GM12878 (cell line): ENCODE results near the gene COL1A1. TPM values are rescaled to one million over a fixed set of nuclear protein-coding genes. Genes with fewer than 3 reads are reported as not detected.

Experiments
- ATAC-seq: fragments of 200-7000 bp; cut with Tn5 transposase; 3 replicates; pipeline ENCODE4 v1.9.1; 2020; ENCODE audit warnings: mild to moderate bottlenecking, moderate library complexity
- BruUV-seq: library from RNA; stranded (reverse); fragments of 400-500 nt; replicated peaks from 2 replicates; lab custom pipeline; 2021; lab: Mats Ljungman, UMichigan
- CTCF ChIA-PET: fragments of 300-600 bp; sonication (Branson Sonifier 250); formaldehyde crosslinking; extraction: SDS; loops from one replicate; lab custom pipeline; 2021; ENCODE audit warnings: inconsistent platforms; lab: Yijun Ruan, JAX
- POLR2A ChIA-PET: fragments of 350-600 bp; formaldehyde crosslinking; extraction: SDS; loops from one replicate; lab custom pipeline; 2021; ENCODE audit warnings: inconsistent platforms; lab: Charles Lee
- RAD21 ChIA-PET: fragments of 300-600 bp; sonication (Branson Sonifier 250); formaldehyde crosslinking; loops from one replicate; lab custom pipeline; 2023; ENCODE audit warnings: antibody characterized with exemption; ENCODE audit not compliant: unreplicated experiment; lab: Charles Lee
- SMC1A ChIA-PET: fragments of 300-600 bp; sonication (Branson Sonifier 250); formaldehyde crosslinking; loops from one replicate; lab custom pipeline; 2023; ENCODE audit not compliant: unreplicated experiment, uncharacterized antibody; lab: Charles Lee
- DNase-seq: peaks from one replicate; pipeline ENCODE4 v3.0.0-alpha.2; 2011; ENCODE audit warnings: low read depth, low spot score
- FAIRE-seq: peaks from 3 replicates; lab custom pipeline; 2011; peaks lifted over from hg19 to GRCh38; lab: Jason Lieb, UNC
- H2AFZ ChIP-seq: 2 replicates; pipeline ENCODE4 v1.6.0; 2011; ENCODE audit warnings: low read depth, low read length, control low read depth; ENCODE audit not compliant: control insufficient read depth
- H3K27ac ChIP-seq: 2 replicates; pipeline ENCODE4 v1.5.1; 2011; ENCODE audit warnings: control low read depth; ENCODE audit not compliant: control insufficient read depth, insufficient read depth
- H3K27me3 ChIP-seq, 2 experiments: replicated peaks in 1 of 2; 2 replicates each; pipeline versions ENCODE4 v1.6.0 to v1.6.1; 2011; ENCODE audit warnings: low read length in 1 of 2; ENCODE audit not compliant: control insufficient read depth in 2 of 2, insufficient read depth in 2 of 2
- H3K36me3 ChIP-seq, 2 experiments: 2 replicates each; pipeline ENCODE4 v1.5.1; 2011; ENCODE audit warnings: low read length in 1 of 2; ENCODE audit not compliant: control insufficient read depth in 2 of 2, insufficient read depth in 2 of 2
- H3K4me1 ChIP-seq: 2 replicates; pipeline ENCODE4 v1.6.1; 2011; ENCODE audit warnings: mild to moderate bottlenecking, low read length, moderate library complexity, mixed read lengths; ENCODE audit not compliant: control insufficient read depth, insufficient read depth
- H3K4me2 ChIP-seq: 2 replicates; pipeline ENCODE4 v1.6.0; 2011; ENCODE audit warnings: control low read depth; ENCODE audit not compliant: control insufficient read depth, insufficient read depth
- H3K4me3 ChIP-seq: fragments of 200-600 bp; sonication (generic); 2 replicates; pipeline ENCODE4 v1.5.1; 2016
- H3K79me2 ChIP-seq: 2 replicates; pipeline ENCODE4 v1.6.0; 2011; ENCODE audit warnings: low read length; ENCODE audit not compliant: control insufficient read depth, insufficient read depth
- H3K9ac ChIP-seq: 2 replicates; pipeline ENCODE4 v1.8.0; 2011; ENCODE audit warnings: low read length, control low read depth, mixed read lengths; ENCODE audit not compliant: control insufficient read depth, insufficient read depth
- H3K9me3 ChIP-seq: replicated peaks from 3 replicates; pipeline ENCODE4 v1.5.1; 2011; ENCODE audit warnings: mild to moderate bottlenecking, low read length; ENCODE audit not compliant: control insufficient read depth, insufficient read depth
- H4K20me1 ChIP-seq: 2 replicates; pipeline ENCODE4 v1.6.0; 2011; ENCODE audit not compliant: control insufficient read depth, insufficient read depth
- ATF3 ChIP-seq: IDR thresholded peaks from 2 replicates; pipeline ENCODE4 v1.6.1; 2011; ENCODE audit warnings: low read depth, mild to moderate bottlenecking, low read length, moderate library complexity, borderline replicate concordance; ENCODE audit errors: extremely low read depth
- BCL11A ChIP-seq: IDR thresholded peaks from 2 replicates; pipeline ENCODE4 v1.6.1; 2011; ENCODE audit warnings: low read depth, low read length
- BHLHE40 ChIP-seq, 2 experiments: fragments of 450-650 bp in 1 of 2; IDR thresholded peaks; 2 replicates each; pipeline ENCODE4 v1.6.1; 2011 to 2017; ENCODE audit warnings: low read depth in 2 of 2, borderline replicate concordance in 1 of 2, improper control_type of control experiment in 1 of 2, low read length in 1 of 2, mild to moderate bottlenecking in 1 of 2
- CREB1 ChIP-seq: IDR thresholded peaks from 2 replicates; pipeline ENCODE4 v1.6.1; 2012; ENCODE audit warnings: low read depth, mild to moderate bottlenecking, inconsistent platforms
- EED ChIP-seq: sonication (generic); IDR thresholded peaks from 2 replicates; pipeline ENCODE4 v1.6.1; 2016; ENCODE audit warnings: antibody characterized with exemption, low read depth
- GABPA ChIP-seq: IDR thresholded peaks from 2 replicates; pipeline ENCODE4 v1.6.1; 2014; ENCODE audit warnings: antibody characterized with exemption, low read depth, mild to moderate bottlenecking, inconsistent platforms
- NBN ChIP-seq: fragments of 450-650 bp; IDR thresholded peaks from 2 replicates; pipeline ENCODE4 v1.6.1; 2016
- NFXL1 ChIP-seq: fragments of 450-650 bp; IDR thresholded peaks from 2 replicates; pipeline ENCODE4 v1.6.1; 2017; ENCODE audit warnings: antibody characterized with exemption, mild to moderate bottlenecking, borderline replicate concordance
- SMAD1 ChIP-seq: fragments of 450-650 bp; IDR thresholded peaks from 2 replicates; pipeline ENCODE4 v1.6.1; 2018; ENCODE audit warnings: mild to moderate bottlenecking, low read depth; ENCODE audit not compliant: partially characterized antibody
- SREBF2 ChIP-seq: IDR thresholded peaks from 2 replicates; pipeline ENCODE4 v1.6.1; 2012; ENCODE audit warnings: mild to moderate bottlenecking, low read length
- ZBED1 ChIP-seq: IDR thresholded peaks from 2 replicates; pipeline ENCODE4 v1.6.1; 2016; ENCODE audit warnings: borderline replicate concordance
- ZNF217 ChIP-seq: fragments of 450-650 bp; IDR thresholded peaks from 2 replicates; pipeline ENCODE4 v1.6.1; 2017; ENCODE audit warnings: antibody characterized with exemption, mild to moderate bottlenecking
- ZZZ3 ChIP-seq: IDR thresholded peaks from 2 replicates; pipeline ENCODE4 v1.6.1; 2011; ENCODE audit warnings: low read depth; ENCODE audit not compliant: control insufficient read depth, insufficient read length
- WGBS: methylation state at CpG from one replicate; pipeline ENCODE4 v1.1.6; 2016; ENCODE audit warnings: low lambda C conversion rate; ENCODE audit not compliant: insufficient replicate concordance, insufficient coverage; ENCODE audit errors: missing lambda C conversion rate; 5-methylcytosine and 5-hydroxymethylcytosine counted together
- in situ Hi-C: fragments of 300-500 bp; cut with MboI; formaldehyde crosslinking; loops from 9 replicates; pipeline ENCODE4 v1.14.3; 2018; ENCODE audit warnings: mixed read lengths
- intact Hi-C: fragments of 100-400 bp; cut with micrococcal nuclease; formaldehyde crosslinking; loops from one replicate; pipeline ENCODE4 v1.14.2; 2022; ENCODE audit not compliant: unreplicated experiment
- polyA plus RNA-seq, 11 experiments: library from polyadenylated mRNA; depleted of rRNA in 4 of 11; unstranded in 6 of 11; stranded (reverse) in 5 of 11; fragments of >200 nt; fragmentation: Nextera tagmentation in 4 of 11; fragmentation: Illumina TruSeq in 1 of 11; extraction: Ambion mirVana in 4 of 11; extraction: Trizol in 1 of 11; gene quantifications; 1 replicate in 1 of 11; 2 replicates in 10 of 11; pipeline versions ENCODE4 v1.2.1 to v1.2.3, GENCODE V29; 2011 to 2016; ENCODE audit warnings: inconsistent platforms in 2 of 11, missing spikeins in 2 of 11, low read depth in 1 of 11
- total RNA-seq, 4 experiments: library from RNA; depleted of rRNA in 3 of 4; stranded (reverse); fragments of >200 nt in 3 of 4; fragmentation: Illumina TruSeq in 1 of 4; extraction: Trizol in 1 of 4; gene quantifications; 2 replicates each; pipeline versions ENCODE4 v1.2.1 to v1.2.3, GENCODE V29; 2013 to 2021
- TF ChIP-seq, protein P1 (sequence below): IDR thresholded peaks from 2 replicates; pipeline ENCODE4 v1.6.1; 2012; ENCODE audit warnings: improper control_type of control experiment, low read depth, low read length; ENCODE audit not compliant: insufficient replicate concordance

Gene COL1A1
- total and polyA plus RNA-seq, 10 of the 15 experiments (the other 5 are each of a cell fraction or from before 2014, with no cell fraction given), result 0.18 to 7.7 (median 2.3) TPM

DNA sequence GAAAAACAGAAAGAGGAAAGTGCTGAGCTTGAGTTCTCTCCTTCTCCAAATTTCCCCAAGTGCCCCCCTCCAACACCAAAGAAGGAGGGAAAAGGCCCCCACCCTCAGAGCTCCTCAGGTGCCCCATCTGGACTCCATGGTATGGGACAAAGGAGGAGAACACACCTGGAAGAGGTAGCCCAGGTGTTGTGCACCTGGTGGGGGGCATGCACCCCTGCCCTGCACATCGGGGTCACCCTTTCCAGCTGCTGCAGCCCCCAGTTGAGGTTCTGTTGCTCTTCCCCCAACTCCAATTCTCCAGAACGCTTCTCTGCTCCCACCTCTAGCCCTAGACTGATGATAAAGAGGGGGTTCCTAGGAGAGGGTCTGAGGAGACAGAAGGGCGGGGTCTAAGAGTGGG lies 3.0 kb upstream of the COL1A1 start:
- Histone ChIP-seq H3K9ac (no peak overlapping the region), H3K4me3 (no peak overlapping the region), H3K9me3 (no peaks in the 10 kb centered on the region), H3K27ac (no peak overlapping the region), H3K4me2 (no peak overlapping the region), H3K27me3 (peaks cover 15 to 16% of the 10 kb centered on the region in 2 experiments), H3K36me3 (no peaks in the 10 kb centered on the region), H2AFZ (no peak overlapping the region), H3K4me1 (peaks cover 9% of the 10 kb centered on the region), H3K79me2 (no peaks in the 10 kb centered on the region), H4K20me1 (no peaks in the 10 kb centered on the region)
- DNase-seq (no peak), FAIRE-seq (no peak), ATAC-seq (no peak)
- ChIA-PET RAD21 (interaction anchor here (0.7 to 5.9 kb wide), 6 partner anchors 35 to 94 kb away, joined by 3 to 51 read pairs (median 3); partner anchors contain the start of gene TMEM92), POLR2A (interaction anchor here (1.2 kb wide), 1 partner anchor 62 kb away, joined by 3 read pairs; no protein-coding TSS in a partner anchor), CTCF (interaction anchor here (0.8 to 8.3 kb wide), 6 partner anchors 8 to 91 kb away, joined by 3 to 294 read pairs (median 8); partner anchors contain the start of gene TMEM92), SMC1A (interaction anchor here (0.6 to 3.3 kb wide), 6 partner anchors 10 to 157 kb away, joined by 3 to 8 read pairs (median 4); no protein-coding TSS in a partner anchor)
- in situ Hi-C loops, result no loop called here
- intact Hi-C loops, result no loop called here
- 0% methylated on average over 3 of the region's 3 CpGs for WGBS
- BruUV-seq, result no TSS peak
- TF ChIP-seq NFXL1 (no peak), ATF3 (no peak), ZBED1 (no peak), BCL11A (no peak), EED (no peak), ZNF217 (no peak), SREBF2 (no peak), GABPA (no peak), ZZZ3 (no peak), CREB1 (no peak), BHLHE40 (IDR thresholded peaks at IDR 0.05; ENCODE audit: borderline replicate concordance in 1 of 2, low read depth in 2 of 2, low read length in 1 of 2) (no peak), NBN (no peak), SMAD1 (no peak)
- TF ChIP-seq, protein P1, sequence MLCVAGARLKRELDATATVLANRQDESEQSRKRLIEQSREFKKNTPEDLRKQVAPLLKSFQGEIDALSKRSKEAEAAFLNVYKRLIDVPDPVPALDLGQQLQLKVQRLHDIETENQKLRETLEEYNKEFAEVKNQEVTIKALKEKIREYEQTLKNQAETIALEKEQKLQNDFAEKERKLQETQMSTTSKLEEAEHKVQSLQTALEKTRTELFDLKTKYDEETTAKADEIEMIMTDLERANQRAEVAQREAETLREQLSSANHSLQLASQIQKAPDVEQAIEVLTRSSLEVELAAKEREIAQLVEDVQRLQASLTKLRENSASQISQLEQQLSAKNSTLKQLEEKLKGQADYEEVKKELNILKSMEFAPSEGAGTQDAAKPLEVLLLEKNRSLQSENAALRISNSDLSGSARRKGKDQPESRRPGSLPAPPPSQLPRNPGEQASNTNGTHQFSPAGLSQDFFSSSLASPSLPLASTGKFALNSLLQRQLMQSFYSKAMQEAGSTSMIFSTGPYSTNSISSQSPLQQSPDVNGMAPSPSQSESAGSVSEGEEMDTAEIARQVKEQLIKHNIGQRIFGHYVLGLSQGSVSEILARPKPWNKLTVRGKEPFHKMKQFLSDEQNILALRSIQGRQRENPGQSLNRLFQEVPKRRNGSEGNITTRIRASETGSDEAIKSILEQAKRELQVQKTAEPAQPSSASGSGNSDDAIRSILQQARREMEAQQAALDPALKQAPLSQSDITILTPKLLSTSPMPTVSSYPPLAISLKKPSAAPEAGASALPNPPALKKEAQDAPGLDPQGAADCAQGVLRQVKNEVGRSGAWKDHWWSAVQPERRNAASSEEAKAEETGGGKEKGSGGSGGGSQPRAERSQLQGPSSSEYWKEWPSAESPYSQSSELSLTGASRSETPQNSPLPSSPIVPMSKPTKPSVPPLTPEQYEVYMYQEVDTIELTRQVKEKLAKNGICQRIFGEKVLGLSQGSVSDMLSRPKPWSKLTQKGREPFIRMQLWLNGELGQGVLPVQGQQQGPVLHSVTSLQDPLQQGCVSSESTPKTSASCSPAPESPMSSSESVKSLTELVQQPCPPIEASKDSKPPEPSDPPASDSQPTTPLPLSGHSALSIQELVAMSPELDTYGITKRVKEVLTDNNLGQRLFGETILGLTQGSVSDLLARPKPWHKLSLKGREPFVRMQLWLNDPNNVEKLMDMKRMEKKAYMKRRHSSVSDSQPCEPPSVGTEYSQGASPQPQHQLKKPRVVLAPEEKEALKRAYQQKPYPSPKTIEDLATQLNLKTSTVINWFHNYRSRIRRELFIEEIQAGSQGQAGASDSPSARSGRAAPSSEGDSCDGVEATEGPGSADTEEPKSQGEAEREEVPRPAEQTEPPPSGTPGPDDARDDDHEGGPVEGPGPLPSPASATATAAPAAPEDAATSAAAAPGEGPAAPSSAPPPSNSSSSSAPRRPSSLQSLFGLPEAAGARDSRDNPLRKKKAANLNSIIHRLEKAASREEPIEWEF, result no peak
